AG10803 (cell line): ENCODE data around the gene MAPK4.

Source experiments
- DNase-seq: peaks from one replicate; pipeline ENCODE4 v3.0.0; 2010; ENCODE audit warnings: low read depth
- H3K4me3 ChIP-seq: 2 replicates; pipeline ENCODE4 v1.5.1; 2011; ENCODE audit warnings: mild to moderate bottlenecking, low read length, control low read depth
- CTCF ChIP-seq: conservative IDR thresholded peaks from 2 replicates; pipeline ENCODE4 v1.5.1; 2011; ENCODE audit warnings: mild to moderate bottlenecking, low read length, control low read depth, inconsistent platforms

MAPK4 gene

GRCh38 chr18:50686409-50686808 lies 126.5 kb downstream of the MAPK4 start:
- DNase-seq = no peak
- no peak for TF ChIP-seq CTCF
- no peak overlapping the region for H3K4me3 ChIP-seq

- TF ChIP-seq CTCF = no peak
- no peak overlapping the region for H3K4me3 ChIP-seq
- no peak for DNase-seq
These were observed 127.6 kb downstream of the MAPK4 start for GRCh38 chr18:50687491-50687890.

- no peak for TF ChIP-seq CTCF
- no peak for DNase-seq
- no peak overlapping the region for H3K4me3 ChIP-seq
These were observed 129.7 kb downstream of the MAPK4 start for GRCh38 chr18:50689578-50689977.

- no peak for DNase-seq
- TF ChIP-seq CTCF = no peak
- no peak overlapping the region for H3K4me3 ChIP-seq
These were observed 134.3 kb downstream of the MAPK4 start for GRCh38 chr18:50694147-50694546.

- no peak for DNase-seq
- H3K4me3 ChIP-seq = no peak overlapping the region
- TF ChIP-seq CTCF = no peak
These were observed 135.7 kb downstream of the MAPK4 start for GRCh38 chr18:50695431-50696176.

GRCh38 chr18:50696436-50696835 lies 136.5 kb downstream of the MAPK4 start:
- TF ChIP-seq CTCF = no peak
- DNase-seq = no peak
- no peak overlapping the region for H3K4me3 ChIP-seq

- no peak for DNase-seq
- no peak for TF ChIP-seq CTCF
- no peak overlapping the region for H3K4me3 ChIP-seq
These were observed 137.0 kb downstream of the MAPK4 start for GRCh38 chr18:50696929-50697328.
